Smooth muscle cell (in vitro differentiated cells): Measurements from ENCODE around the gene SPINK5. TPM values are rescaled to one million over a fixed set of nuclear protein-coding genes. Genes with fewer than 3 reads are reported as not detected.

Source experiments
- DNase-seq: peaks from one replicate; lab custom pipeline; 2025; ENCODE audit not compliant: unreplicated experiment; lab: John Stamatoyannopoulos, UW
- H2AFZ ChIP-seq: fragments of 200-600 bp; sonication (generic); 2 replicates; pipeline ENCODE4 v1.6.0; 2016; ENCODE audit warnings: antibody characterized with exemption, low read depth, mild to moderate bottlenecking
- H3F3A ChIP-seq: fragments of 200-600 bp; sonication (generic); 2 replicates; pipeline ENCODE4 v1.6.0; 2017; ENCODE audit warnings: antibody characterized with exemption, low read depth
- H3K27ac ChIP-seq: fragments of 200-600 bp; sonication (generic); 2 replicates; pipeline ENCODE4 v1.5.1; 2016; ENCODE audit warnings: low read depth, mild to moderate bottlenecking
- H3K27me3 ChIP-seq: fragments of 200-600 bp; sonication (generic); 2 replicates; pipeline ENCODE4 v1.6.1; 2016; ENCODE audit warnings: low read depth, mild to moderate bottlenecking
- H3K36me3 ChIP-seq: fragments of 200-600 bp; sonication (generic); 2 replicates; pipeline ENCODE4 v1.5.1; 2016; ENCODE audit warnings: low read depth
- H3K4me1 ChIP-seq: fragments of 200-600 bp; sonication (generic); 2 replicates; pipeline ENCODE4 v1.5.1; 2016; ENCODE audit warnings: low read depth
- H3K4me2 ChIP-seq: fragments of 200-600 bp; sonication (generic); 2 replicates; pipeline ENCODE4 v1.6.0; 2016; ENCODE audit warnings: mild to moderate bottlenecking
- H3K4me3 ChIP-seq: fragments of 200-600 bp; sonication (generic); 2 replicates; pipeline ENCODE4 v1.5.1; 2016; ENCODE audit warnings: mild to moderate bottlenecking
- H3K79me2 ChIP-seq: fragments of 200-600 bp; sonication (generic); 2 replicates; pipeline ENCODE4 v1.6.0; 2016; ENCODE audit warnings: low read depth, mild to moderate bottlenecking
- H3K9ac ChIP-seq: fragments of 200-600 bp; sonication (generic); 2 replicates; pipeline ENCODE4 v1.6.0; 2016; ENCODE audit warnings: low read depth
- H3K9me3 ChIP-seq: fragments of 200-600 bp; sonication (generic); replicated peaks from 2 replicates; pipeline ENCODE4 v1.5.1; 2016; ENCODE audit warnings: low read depth
- H4K20me1 ChIP-seq: fragments of 200-600 bp; sonication (generic); 2 replicates; pipeline ENCODE4 v1.6.0; 2016; ENCODE audit warnings: low read depth
- WGBS: methylation state at CpG from one replicate; pipeline ENCODE4 v1.1.7; 2016; ENCODE audit warnings: low lambda C conversion rate; 5-methylcytosine and 5-hydroxymethylcytosine counted together
- polyA plus RNA-seq: library from polyadenylated mRNA; unstranded; fragments of >200 nt; fragmentation: Nextera tagmentation; extraction: Ambion mirVana; gene quantifications from 2 replicates; pipeline ENCODE4 v1.2.1, GENCODE V29; 2016
- total RNA-seq: library from RNA; depleted of rRNA; stranded (reverse); fragments of >200 nt; gene quantifications from 2 replicates; pipeline ENCODE4 v1.2.3, GENCODE V29; 2014
- TF ChIP-seq, protein P1 (sequence below): fragments of 200-600 bp; sonication (generic); IDR thresholded peaks from 2 replicates; pipeline ENCODE4 v1.5.1; 2017; ENCODE audit warnings: borderline replicate concordance, mild to moderate bottlenecking, antibody characterized with exemption; ENCODE audit not compliant: insufficient read depth, poor library complexity, severe bottlenecking

The SPINK5 gene
- total and polyA plus RNA-seq, 2 experiments from 2014 or later = 10.0 to 25.3 TPM

DNA sequence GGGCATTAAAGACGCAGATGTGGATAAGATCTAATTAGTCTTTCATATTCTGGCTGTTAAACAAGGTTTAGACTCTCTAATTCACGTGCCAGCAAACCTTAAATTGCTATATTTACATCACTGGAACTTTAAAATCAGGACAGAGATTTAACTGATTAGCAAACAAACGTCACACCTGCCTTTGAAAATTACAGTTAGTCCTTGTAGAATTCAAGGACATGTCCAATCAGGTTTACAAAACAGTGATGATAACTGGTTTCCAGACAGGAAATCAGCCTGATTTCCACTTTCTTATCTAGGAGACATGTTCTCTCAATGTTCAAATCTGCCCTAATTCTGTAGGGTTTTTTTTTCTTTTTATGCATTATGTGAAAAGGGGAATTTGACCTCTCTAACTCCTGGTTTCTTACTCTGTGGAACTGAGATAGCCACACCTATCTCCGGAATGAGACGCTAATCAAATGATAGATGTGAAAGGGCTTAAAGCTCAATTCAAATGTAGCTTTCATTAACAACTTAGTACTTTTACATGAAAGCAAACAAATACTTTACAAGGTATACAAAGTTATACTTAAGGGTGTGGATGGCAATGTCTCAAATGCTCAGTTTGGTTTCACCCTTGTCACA lies 26.5 kb downstream of the SPINK5 start:
- WGBS = 68% methylated on average over 5 of the region's 5 CpGs
- H4K20me1 ChIP-seq = no peaks in the 10 kb centered on the region
- H3K27ac ChIP-seq = no peak overlapping the region
- no peak for DNase-seq
- no peaks in the 10 kb centered on the region for H3F3A ChIP-seq
- no peak overlapping the region for H3K4me2 ChIP-seq
- H3K79me2 ChIP-seq = no peaks in the 10 kb centered on the region
- TF ChIP-seq, protein P1, sequence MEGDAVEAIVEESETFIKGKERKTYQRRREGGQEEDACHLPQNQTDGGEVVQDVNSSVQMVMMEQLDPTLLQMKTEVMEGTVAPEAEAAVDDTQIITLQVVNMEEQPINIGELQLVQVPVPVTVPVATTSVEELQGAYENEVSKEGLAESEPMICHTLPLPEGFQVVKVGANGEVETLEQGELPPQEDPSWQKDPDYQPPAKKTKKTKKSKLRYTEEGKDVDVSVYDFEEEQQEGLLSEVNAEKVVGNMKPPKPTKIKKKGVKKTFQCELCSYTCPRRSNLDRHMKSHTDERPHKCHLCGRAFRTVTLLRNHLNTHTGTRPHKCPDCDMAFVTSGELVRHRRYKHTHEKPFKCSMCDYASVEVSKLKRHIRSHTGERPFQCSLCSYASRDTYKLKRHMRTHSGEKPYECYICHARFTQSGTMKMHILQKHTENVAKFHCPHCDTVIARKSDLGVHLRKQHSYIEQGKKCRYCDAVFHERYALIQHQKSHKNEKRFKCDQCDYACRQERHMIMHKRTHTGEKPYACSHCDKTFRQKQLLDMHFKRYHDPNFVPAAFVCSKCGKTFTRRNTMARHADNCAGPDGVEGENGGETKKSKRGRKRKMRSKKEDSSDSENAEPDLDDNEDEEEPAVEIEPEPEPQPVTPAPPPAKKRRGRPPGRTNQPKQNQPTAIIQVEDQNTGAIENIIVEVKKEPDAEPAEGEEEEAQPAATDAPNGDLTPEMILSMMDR = no peak
- H3K4me3 ChIP-seq = no peak overlapping the region
- H3K4me1 ChIP-seq = no peaks in the 10 kb centered on the region
- H3K36me3 ChIP-seq = no peaks in the 10 kb centered on the region
- no peak overlapping the region for H2AFZ ChIP-seq
- H3K27me3 ChIP-seq = no peaks in the 10 kb centered on the region
- no peak overlapping the region for H3K9ac ChIP-seq
- no peaks in the 10 kb centered on the region for H3K9me3 ChIP-seq

DNA sequence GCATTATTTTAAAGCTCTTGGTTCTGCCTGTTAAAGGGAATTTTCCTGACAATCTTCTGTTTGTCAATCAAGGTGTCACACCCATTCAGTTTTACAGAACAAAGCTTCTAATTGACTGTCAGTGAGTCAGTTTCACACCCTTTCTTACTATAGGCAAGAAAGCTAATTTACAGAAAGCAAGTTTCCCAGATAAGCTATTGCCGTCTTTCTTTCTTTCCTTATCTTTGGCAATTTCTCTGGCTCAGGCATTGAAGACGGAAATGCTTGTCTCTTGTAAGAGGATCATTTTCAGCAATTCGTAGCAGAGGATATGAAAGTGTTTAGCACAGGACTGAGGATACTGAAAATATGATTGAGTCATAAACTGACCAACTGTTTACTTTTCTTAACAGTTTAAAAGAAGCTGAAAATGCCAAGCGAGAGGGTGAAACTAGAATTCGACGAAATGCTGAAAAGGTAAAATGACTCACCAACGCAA lies 27.0 kb downstream of the SPINK5 start:
- Histone ChIP-seq H3K4me2 (no peak overlapping the region), H3K4me3 (no peak overlapping the region), H3K9ac (no peak overlapping the region), H4K20me1 (no peaks in the 10 kb centered on the region), H2AFZ (no peak overlapping the region), H3K27ac (no peak overlapping the region), H3K27me3 (no peaks in the 10 kb centered on the region), H3K4me1 (no peaks in the 10 kb centered on the region), H3K36me3 (no peaks in the 10 kb centered on the region), H3K79me2 (no peaks in the 10 kb centered on the region), H3F3A (no peaks in the 10 kb centered on the region), H3K9me3 (no peaks in the 10 kb centered on the region)
- WGBS = 49% methylated on average over 7 of the region's 7 CpGs
- DNase-seq = no peak
- TF ChIP-seq, protein P1 = no peak

DNA sequence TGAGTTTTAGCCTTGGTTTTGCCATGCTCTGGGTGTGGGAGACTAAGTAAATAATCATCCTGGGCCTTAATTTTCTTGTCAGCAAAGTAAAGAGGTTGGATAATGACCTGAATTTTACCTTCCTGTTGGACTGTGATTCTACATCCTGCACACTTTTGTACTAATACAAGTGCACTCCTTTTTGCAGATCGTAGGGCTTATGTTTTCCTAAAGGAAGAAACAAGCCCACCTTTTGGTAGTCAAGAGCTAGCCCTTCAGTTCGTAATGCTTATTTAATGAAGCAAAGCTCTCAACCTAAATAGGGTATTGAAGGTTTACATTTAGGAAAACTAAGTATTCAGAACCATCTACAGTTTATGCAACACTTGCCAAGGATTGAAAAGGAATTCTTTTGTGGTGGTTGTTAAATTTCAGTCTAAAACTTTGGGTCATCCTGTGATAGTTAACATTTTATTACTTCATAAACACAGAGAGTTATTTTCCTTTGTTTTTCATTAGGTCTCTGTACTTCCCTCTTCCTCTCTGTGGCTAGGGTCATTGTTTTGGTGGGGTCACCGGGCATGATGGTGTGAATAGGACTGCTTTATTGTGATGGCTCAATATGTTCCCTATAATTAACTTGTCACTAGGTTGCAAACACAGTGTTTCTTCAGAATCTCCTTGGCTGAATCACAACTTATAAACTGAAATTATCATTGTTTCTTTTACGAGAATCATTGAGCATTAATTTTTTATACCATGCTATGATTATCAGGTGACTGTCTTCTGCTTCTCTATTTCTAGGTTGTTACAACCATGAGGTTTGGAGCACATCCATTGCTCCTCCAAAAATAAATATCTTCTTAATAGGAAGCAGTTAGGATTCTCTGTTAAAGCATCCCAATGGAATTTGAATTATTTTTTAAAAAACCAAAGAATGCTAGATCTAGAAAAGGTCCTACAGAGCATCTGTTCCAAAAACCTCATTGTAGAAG lies 28.5 kb downstream of the SPINK5 start:
- no peaks in the 10 kb centered on the region for H3K36me3 ChIP-seq
- DNase-seq = no peak
- TF ChIP-seq, protein P1 = no peak
- H4K20me1 ChIP-seq = no peaks in the 10 kb centered on the region
- no peak overlapping the region for H3K4me2 ChIP-seq
- 87% methylated on average over 4 of the region's 4 CpGs for WGBS
- no peak overlapping the region for H3K4me3 ChIP-seq
- no peak overlapping the region for H3K9ac ChIP-seq
- no peak overlapping the region for H3K27ac ChIP-seq
- H3K79me2 ChIP-seq = no peaks in the 10 kb centered on the region
- no peak overlapping the region for H2AFZ ChIP-seq
- no peaks in the 10 kb centered on the region for H3K4me1 ChIP-seq
- no peaks in the 10 kb centered on the region for H3K9me3 ChIP-seq
- no peaks in the 10 kb centered on the region for H3F3A ChIP-seq
- no peaks in the 10 kb centered on the region for H3K27me3 ChIP-seq
